NAMALWA (cell line): ENCODE results near the gene PGF.

Experiments used
- DNase-seq: peaks from one replicate; pipeline ENCODE4 v3.0.0-alpha.2; 2015; ENCODE audit warnings: low spot score

The PGF gene

DNA sequence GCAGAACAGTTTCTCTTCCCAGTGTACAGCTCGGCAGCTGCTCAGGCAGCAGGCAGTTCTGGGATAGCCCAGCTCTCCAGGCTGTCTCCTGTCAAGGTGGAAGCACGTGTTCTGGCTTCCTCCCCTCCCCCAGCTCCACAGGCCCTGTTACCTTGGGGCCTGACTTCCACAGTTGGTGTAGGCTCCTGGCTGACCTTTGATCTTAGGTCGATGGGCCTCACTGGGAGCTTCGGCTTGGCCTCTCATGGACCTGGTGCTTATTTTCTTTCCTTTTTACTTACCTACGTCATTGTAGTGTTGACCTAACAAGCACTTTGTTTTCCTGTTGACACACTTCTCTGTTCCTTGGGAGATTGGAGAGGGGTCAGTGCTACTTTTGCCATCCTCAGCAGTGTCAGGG, 56.7 kb downstream of the PGF start:
- DNase-seq: no peak

- no peak for DNase-seq
Measured at GRCh38 chr14:74898083-74898482, 57.3 kb downstream of the PGF start.

DNA sequence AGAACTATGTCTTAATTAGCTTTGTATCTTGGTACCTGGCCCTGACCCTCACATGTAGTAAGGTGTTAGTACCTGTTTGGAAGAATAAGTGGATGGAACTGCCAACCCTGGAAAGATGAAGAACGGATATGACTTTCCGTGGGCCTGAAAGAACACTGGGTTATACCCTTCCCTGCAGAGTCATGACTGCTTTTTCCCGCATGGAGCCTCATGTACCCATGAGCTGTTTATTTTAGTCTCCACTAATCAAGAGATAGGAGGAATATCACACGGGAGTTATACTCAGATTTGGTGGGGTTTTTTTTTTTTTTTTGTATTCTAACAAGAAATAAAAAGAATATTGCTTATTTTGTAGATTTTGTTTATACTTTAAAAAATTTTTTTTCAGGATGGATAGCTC, 57.8 kb downstream of the PGF start:
- DNase-seq: no peak

DNA sequence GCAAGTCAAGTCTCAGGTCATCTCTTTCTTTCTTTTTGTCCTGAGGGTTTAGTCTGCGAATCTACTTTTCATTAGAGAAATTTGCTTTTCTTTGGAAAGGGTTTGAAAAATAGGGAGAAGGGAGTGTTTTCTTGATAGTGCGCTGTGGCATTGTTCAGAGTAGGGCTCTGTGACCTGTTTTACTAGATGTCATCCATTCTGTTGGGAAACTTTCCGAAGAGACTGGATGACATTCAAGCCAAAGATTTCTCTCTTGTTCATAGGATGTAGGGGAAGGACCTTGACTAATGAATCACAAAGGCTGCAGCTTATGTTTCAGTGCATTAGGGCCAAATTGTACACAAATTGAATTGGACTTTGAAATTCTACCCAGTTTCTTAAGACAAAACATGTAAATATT, 59.0 kb downstream of the PGF start:
- DNase-seq: no peak

DNA sequence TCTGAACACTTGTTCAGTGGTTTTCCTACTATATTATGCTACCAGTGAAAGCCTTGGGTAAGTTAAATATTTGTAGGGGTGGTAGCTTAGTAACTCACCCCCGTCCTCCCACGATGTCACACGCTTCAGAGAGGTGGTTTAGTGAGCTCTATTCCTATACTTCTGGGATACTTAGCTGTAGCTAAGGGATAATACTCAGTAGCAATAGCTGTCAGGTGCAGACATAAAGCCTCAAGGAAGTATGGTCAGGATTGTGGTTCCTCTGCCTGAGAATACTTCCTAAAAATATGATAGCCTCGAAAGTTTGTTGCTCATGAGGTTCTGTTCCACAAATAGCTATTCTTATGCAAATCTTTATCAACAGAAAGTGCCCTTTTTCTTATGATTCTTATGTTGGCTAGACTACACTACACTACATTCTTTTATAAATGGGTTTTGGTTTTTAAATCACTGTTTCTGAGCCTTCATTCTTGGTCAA, 61.7 kb downstream of the PGF start:
- no peak for DNase-seq

DNA sequence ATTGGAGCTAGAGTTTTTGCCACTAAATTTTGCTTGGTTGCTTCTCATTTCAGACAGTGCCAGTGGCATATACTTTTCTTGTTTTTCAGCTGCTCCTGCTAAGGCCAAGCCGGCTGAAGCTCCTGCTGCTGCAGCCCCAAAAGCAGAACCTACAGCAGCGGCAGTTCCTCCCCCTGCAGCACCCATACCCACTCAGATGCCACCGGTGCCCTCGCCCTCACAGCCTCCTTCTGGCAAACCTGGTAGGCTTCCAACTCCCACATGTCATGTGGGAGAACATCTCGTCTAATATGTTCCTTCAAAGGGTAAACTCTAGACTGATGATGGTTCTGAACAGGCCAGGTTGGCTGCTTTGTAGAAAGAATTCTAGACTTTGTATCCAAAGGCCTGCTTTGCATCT, 62.7 kb downstream of the PGF start:
- DNase-seq: no peak

DNA sequence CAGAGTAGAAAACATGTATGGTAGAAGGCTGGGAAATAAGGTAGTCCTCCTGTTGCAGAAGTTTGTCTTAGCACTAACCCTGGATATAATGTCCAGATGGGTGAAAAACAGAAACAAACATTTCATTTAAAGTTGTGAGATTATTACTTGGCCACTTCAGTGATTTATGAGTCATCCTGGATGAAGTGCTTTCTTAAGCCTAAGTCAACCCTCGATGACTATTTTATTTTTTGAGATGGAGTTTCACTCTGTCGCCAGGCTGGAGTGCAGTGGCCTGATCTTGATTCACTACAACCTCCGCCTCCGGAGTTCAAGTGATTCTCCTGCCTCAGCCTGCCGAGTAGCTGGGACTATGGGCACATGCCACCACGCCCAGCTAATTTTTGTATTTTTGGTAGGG, 63.5 kb downstream of the PGF start:
- no peak for DNase-seq
